ENCODE results near the gene CASP10.

CASP10 gene

GRCh38 chr2:201200345-201200744 lies 17.4 kb downstream of the CASP10 start:
- DNase-seq: no peak

GRCh38 chr2:201201371-201201770 lies 18.4 kb downstream of the CASP10 start:
- no peak for DNase-seq

GRCh38 chr2:201203916-201204654 lies 21.1 kb downstream of the CASP10 start:
- DNase-seq: no peak

GRCh38 chr2:201204655-201205514 lies 21.9 kb downstream of the CASP10 start:
- no peak for DNase-seq

GRCh38 chr2:201205515-201205849 lies 22.5 kb downstream of the CASP10 start:
- DNase-seq: no peak

GRCh38 chr2:201208563-201209252 lies 25.8 kb downstream of the CASP10 start:
- no peak for DNase-seq

GRCh38 chr2:201215963-201216362 lies 33.0 kb downstream of the CASP10 start:
- no peak for DNase-seq

GRCh38 chr2:201216918-201217317 lies 34.0 kb downstream of the CASP10 start:
- DNase-seq: no peak

GRCh38 chr2:201218780-201219179 lies 35.8 kb downstream of the CASP10 start:
- no peak for DNase-seq

- DNase-seq: no peak
Measured at GRCh38 chr2:201219328-201220096, 36.6 kb downstream of the CASP10 start.

- DNase-seq: peak; percentile 17
Measured at GRCh38 chr2:201220102-201220570, 37.2 kb downstream of the CASP10 start.

- no peak for DNase-seq
Measured at GRCh38 chr2:201223089-201224073, 40.4 kb downstream of the CASP10 start.

GRCh38 chr2:201228271-201228911 lies 45.5 kb downstream of the CASP10 start:
- DNase-seq: no peak

GRCh38 chr2:201228912-201229290 lies 46.0 kb downstream of the CASP10 start:
- no peak for DNase-seq

- DNase-seq: peak; percentile 90
Measured at GRCh38 chr2:201231781-201232466, 49.0 kb downstream of the CASP10 start.

- no peak for DNase-seq
Measured at GRCh38 chr2:201232467-201232815, 49.5 kb downstream of the CASP10 start.

- DNase-seq: peak; percentile 86
Measured at GRCh38 chr2:201233192-201233811, 50.4 kb downstream of the CASP10 start.

- no peak for DNase-seq
Measured at GRCh38 chr2:201233812-201234662, 51.1 kb downstream of the CASP10 start.

GRCh38 chr2:201234663-201235135 lies 51.8 kb downstream of the CASP10 start:
- DNase-seq: no peak
